ENCODE data around the gene TRAIP.

The TRAIP gene

DNA sequence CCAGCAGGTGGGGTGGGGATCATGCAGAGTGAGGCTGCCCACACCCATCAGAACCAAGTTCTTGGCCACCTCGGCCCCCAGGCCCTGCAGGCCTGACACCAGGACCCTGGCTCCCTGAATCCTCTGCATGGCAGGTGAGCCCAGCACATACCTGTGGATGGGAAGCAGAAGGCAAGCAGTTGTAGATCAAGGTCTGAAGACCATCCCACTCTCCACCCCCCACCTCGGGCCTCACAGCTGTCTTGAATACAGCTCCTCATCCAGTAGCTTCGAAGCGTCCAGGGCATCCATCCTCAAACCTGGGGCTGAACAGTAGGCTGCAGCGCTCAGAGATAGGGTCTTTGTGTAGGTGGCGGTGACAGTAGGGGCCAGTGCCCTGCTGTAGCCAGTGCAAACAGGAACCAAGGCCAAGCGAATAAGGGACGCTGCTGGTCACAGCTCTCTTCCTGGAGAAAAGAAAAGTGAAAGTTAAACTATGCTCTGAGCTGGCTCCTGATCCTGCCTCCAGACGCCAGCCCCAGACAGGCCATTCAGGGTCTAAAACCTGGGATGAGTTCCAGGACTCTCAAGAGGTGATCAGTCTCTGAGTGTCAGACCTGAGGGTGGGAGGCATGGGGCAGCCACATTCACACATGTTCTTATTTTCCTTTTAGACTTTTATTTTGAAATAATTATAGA is 42.7 kb downstream of the TRAIP start, which contains the start of gene UBA7:
TSS of gene UBA7 (minus strand) at position 457 of the 678 bp plus-strand sequence. CDS start at position 291, 166 bp downstream.
- peak in 1 of 2 experiments; percentile 7 for DNase-seq

DNA sequence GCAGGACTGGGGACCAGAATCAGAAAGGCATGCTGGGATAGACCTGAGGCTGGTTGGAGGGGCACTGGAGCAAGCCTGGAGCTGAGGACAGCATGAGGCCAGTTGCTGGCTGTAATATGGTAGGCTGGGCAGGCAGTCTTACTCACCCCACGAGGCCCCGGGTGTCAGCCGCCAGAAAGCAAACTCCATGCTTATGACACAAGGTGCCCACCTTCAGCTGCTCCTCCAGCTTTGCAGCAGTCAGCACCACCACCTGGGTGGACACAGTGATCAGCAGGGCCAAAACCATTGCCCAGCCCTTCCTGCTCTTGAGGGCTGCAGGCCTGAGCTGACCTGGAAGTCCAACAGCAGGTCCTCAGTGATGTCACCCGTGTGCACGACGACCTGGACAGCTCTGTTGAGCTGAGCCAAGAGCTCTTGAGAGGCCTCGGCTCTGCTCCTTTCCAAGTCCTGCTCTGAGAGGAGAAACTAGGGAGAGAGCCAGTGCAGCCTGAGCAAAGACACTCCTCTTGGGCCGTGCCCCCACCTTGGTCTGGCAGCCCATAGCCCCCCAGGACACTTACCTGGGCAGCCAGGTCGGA is 43.4 kb downstream of the TRAIP start:
- no peak for DNase-seq

DNA sequence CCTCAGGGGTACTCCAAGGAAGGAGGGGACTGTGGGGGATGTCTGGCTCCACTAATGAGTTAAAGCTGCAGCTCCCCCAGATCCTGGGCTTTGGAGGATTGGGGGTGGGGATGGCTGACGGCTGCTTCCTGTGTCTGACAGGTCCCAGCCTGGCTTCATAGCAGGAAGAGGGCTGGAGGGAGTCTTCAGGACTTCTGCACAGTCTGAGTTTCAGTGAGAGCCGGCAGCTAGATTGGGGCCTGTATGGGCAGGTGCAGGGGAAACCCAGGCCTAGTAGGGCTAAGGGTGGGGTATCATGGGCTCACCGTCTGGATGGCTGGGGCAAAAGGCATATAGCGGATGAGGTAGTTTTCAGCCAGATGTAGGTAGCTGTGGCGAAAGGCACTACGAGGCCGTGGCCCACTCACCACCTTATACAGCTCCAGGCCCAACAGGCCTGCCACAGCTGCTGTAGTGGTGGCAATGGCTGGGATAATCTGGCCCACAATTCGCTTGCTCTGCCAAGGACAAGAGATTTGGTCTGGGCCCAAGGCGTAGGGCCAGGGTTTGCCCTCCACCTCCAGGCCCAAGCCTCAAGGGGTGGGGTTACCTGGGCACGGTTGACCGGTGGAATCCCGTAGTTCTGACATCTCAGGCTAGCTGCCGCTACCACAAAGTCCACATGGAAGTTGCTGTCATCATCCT is 48.8 kb downstream of the TRAIP start:
- DNase-seq, result no peak

DNA sequence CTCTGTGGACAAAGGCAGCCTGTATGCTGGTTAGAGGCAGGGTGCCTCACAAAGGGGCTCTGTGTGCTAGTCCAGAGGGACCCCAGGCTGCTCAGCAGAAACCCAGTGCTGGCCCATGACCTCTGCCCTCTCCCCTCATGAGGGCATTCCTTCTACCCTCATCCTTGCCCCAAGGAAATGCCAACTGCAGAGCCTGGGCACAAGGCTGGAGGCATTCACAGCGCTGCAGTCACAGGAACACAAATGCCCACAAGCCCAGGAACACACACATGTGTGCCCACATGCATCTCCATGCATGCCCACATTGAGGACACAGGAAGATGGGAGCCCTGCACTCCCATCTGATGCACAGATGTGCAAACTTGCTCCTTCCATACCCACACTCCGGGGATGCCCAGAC is 49.5 kb downstream of the TRAIP start:
- no peak for DNase-seq

DNA sequence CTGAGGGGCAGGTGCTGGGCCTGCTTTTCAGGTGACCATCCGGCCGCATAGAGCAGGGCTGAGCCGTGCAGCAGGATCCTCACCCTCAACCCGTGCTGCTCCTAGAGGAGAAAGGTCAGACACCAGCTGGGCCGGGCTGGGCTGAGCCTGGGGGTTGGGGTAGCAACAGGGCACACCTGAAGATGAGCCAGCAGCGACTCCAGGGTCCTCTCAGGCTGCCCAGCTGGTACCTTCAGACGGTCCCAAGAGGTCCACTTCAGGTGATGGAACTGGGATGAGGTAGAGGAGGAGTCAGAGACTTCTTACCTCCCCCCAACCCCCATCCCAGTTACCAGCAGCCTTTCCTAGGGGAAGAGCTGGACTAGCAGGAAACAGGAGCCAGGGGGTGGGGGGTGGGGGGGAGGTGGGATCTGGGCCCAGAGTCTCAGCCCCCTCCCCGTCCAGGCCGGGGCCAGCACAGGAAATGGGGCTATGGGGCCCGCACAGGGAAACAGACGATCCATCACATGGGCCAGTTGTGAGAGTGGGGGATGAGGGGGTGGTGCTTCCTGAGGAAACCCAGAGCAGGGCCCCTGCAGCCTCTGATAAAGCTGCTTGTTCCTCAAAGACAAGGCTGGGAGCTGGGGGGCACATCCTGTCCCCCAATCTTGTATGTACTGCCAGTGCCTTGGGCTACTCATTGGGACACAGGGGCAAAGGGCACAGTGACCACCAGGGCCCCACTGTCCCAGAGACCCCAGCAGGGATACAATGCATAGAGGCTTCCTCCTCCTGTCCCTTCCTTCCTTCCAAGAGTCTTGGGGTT is 50.3 kb downstream of the TRAIP start:
- DNase-seq, result no peak

DNA sequence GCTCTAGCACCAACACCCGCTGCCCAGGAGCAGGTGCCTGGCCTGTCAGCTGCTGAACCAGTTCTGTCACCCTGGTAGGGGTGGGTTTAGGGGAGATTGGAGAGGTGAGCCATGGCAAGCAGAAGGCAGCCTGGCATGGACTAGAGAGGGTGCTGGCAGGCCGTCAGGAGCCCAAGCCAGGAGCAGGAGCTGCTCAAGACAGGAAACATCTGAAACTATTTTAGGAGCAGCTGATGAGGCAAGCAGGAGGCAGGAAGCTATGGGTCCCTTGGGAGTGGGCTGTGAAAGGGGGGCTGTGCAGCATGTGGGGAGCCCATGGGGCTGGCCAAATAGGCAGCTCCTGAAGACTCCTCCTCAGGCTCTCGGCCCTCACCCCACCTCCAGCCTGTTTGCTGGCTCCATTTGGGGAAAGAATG is 51.0 kb downstream of the TRAIP start:
- DNase-seq, result peak; percentile 7 to 52

DNA sequence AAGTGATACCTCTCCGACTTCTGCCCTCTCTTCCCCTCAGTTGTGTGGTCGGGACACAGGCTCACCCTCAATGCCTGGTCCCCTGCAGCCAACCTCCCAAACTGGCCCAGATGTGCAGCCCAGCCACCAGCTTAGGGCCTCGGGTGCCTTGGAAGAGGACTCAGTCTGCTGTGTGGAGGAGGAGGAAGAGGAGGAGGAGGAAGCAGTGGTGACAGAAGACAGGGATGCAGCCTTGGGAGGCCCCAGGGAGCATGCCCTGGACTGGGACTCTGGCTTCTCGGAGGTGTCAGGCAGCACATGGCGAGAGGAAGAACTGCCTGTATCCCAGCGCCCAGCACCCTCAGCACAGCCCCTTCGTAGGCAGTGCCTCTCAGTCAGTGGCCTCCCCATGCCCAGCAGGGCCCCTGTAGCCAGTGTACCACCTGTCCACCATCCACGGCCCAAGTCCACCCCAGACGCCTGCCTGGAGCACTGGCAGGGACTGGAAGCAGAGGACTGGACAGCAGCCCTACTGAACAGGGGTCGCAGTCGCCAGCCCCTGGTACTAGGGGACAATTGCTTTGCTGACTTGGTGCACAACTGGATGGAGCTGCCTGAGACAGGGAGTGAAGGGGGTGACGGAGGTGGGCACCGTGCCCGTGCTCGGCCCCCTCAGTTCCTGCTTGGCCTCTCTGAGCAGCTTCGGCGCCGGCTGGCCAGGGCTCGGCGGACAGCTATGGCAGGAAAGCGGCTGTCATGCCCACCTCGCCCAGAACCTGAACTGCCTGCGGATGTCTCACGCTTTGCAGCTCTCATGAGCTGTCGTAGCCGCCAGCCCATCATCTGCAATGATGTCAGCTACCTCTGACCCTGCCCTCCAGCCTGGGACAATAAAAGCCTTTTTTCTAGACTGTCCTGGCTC is 52.0 kb downstream of the TRAIP start:
- no peak for DNase-seq

DNA sequence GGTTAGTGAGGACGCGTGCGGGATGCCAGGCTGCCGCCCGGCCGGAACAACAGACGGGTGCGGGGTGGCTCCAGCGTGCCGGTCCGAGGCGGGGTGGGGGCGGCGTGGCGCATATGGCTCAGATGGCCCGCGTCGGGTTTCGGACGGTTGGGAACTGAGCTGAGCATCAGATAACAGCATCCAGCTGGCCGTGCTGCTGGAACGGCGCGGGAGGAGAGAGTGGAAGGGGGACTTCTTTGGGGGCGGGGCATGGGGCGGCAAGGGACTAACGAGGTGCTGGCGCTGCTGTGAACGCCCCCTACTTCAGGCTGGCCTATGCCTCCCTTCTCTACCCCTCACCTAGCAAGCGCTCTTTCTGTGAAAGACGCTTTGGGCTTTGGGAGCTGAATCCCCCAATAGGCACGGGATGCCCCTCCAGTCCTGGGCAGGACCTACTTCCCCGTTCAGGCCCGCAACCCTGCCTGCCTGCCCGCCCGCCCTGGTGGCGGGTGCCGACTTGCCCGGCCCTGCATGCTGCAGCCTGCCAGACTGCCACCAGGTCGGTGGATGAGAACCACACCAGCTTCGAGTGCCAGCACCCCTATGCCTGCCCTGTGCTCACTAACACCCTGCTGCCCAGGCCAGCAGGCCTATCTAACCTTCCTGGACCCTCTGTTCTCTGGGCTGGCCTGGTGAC is 52.8 kb downstream of the TRAIP start:
- no peak for DNase-seq

DNA sequence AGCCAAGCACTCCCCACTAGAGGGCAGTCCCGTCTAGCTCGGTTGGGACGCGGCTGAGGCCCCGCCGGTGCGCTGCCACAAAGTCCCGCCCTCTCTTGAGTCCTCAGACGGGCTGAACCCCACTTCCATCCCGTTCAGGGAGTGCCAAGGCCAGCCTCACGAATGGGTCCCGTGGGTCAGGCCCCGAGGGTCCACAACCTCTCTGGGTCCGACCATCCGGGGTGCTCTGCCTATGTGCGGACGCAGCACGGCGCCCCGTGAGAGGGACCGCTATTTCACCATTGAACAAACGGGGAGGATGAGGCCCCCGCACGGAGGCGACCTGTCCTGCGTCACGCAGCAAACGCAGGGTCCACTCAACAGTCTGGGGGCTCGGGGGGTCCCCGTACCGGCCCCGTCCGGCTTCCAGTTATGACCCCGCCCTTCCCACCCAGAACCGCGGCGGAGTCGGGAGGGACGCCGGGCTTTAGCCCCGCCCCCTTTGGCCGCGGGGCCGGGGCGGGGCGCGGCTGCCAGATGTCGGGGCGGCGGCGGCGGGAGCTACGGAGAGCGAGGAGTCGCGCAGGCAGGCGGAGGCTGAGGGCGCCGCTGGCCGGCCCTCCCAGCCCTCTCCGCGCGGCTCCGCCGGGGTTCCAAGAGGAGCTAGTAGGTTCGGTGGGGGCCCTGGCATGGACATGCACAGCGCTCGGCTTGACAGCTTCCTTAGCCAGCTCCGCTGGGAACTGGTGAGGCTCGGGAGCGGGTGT is 53.5 kb downstream of the TRAIP start, which contains the start of gene INKA1:
TSS of gene INKA1 (plus strand) at position 543 of the 746 bp plus-strand sequence. CDS start at position 675, 132 bp downstream.
- DNase-seq, result peak; percentile 59 to 75

DNA sequence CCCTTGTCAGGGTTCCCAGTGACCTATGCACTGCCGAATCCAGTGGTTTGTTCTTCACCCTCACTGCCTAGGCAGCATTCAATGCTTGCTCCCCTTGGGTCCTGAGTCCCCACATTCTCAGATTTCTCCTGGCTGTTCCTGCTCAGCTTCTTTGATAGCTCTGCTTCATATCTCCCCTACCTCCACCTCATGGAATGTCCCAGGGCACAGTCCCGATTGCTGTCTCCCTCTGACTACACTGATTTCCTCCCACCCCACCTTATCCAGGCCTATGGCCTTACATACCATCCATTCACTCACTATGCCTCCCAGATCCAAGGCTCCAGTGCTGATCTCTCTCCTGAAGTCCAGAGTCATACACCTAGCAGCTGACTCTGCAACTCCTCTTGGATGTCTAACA is 55.2 kb downstream of the TRAIP start:
- DNase-seq, result no peak

DNA sequence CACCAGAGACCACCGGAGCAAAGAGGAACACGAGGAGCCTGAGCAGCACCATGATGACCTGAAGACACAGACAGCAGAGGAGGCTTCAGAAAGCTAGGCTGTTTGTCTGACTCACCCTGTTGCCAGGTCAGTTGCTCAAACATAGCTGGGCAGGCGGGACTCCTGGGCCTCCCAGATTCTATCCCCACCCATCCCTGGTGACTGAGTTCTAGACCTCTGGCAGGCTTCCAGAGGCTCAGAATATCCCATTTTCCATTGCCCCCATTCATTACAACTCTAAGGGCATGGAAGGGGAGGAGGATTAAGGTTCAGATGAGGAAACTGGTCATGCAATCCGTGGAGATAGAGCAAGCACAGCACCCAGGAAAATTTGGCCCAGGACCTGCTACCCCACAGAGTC is 56.6 kb downstream of the TRAIP start, which contains the start of gene CDHR4:
TSS of gene CDHR4 (minus strand) at position 113 of the 400 bp plus-strand sequence. CDS start at position 52, 61 bp downstream.
- no peak for DNase-seq

DNA sequence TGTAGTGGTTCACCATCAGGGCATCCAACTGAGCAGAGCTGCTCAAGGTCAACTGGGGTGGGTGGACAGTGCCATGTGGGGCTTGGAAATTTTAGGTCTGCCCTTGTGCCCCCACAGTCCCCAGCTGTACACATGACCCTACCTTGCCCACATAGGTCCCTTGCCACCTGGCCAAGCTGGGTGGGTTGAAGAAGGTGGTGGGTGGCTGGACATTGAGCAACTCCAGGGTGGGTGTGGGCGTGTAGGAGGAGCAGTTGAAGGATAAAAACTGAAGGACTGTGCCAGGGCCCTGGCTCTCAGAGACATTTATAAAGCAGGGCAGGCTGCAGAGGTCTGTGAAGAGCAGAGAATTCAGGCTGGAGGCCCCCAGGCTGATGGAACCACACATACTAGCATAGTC is 57.3 kb downstream of the TRAIP start:
- no peak for DNase-seq

DNA sequence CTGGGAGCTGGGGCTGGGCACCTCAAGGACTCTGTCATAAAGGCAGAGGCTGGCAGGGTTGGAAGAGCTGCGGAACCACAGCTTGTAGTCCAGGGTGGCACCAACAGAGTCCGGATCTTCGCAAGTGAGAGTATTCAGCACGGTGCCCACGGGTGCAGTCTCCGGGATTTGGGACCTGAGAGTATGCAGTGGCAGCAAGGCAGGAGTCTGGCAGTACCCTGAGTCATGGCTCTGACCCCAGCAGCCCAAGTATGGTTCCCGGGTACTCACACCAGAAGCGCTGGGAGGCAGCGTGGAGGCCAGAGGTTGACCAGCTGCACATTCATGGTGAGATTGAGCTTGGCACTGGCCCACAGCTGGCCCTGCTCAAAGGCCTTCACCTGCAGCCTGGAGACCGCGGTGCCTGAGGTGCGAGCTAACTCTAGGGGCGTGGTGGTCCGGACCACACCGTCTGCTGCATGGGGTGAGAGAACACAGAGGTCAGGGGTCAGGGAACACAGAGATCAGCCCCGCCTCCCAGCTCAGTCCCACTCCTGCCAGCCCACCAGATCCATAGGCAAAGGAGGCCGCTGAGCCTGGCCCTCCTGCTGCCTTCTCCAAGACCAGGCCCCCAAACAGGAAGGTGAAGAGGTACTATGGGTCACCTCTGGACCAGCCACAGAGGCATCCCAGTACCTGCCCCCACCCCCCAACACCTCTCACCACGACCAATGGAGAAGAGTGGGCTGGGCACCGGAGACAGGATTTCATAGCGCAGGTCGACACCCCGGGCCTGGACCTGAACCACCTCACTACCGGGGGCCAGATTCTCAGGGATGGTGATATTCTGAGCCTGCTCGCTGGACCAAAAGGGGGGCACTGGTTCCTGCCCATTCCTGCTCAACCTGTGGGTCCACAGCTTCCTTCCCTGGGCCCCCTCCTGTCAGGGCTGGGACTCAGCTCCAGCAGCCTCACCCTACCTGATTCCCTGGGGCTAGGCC is 61.1 kb downstream of the TRAIP start:
- DNase-seq, result no peak

DNA sequence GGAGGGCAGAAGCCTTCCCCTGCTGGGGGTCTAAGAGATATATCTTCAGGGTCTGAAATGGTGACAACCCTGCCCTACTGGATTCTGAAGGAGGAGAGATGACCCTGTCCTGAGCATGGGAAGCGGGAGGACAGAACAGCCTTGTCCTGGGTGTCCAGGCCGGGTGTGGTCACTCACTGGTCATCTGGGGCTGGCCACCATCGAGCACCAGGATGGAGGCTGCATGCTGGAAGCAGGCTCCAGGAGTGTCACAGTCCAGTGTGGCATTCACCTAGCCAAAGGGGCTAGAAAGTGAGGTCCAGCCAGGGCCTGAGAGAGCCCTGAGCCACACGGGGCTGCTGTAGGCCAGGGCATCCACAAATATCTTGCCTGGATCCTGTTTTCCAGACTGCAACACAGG is 61.9 kb downstream of the TRAIP start:
- DNase-seq, result no peak

DNA sequence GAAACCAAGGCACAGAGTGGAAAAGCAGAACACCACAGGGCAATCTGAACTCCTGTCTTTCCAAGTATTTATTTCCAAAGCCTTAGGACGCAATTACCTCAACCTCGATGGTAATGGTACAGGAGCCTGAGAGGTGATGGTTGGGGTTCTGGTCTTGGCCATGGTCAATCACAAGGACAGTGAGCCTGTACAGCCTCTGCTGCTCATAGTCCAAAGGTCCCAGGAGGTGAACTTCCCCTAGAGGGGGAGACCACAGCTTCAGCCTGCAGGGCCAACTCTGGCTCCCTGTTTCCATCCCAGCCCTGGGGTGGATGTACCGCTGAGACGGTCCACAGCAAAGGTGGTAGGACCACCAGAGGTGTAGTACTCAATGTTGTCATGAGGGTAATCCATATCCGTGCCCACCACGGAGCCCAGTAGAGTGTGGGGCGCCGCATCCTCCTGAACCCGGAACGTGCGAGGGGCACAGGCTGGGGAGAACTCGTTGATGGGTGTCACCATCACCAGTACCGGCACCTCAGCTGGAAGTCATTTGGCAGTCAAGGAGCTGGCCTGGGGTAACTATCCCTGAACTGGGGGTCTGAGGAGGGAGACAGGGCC is 62.8 kb downstream of the TRAIP start:
- DNase-seq, result no peak

DNA sequence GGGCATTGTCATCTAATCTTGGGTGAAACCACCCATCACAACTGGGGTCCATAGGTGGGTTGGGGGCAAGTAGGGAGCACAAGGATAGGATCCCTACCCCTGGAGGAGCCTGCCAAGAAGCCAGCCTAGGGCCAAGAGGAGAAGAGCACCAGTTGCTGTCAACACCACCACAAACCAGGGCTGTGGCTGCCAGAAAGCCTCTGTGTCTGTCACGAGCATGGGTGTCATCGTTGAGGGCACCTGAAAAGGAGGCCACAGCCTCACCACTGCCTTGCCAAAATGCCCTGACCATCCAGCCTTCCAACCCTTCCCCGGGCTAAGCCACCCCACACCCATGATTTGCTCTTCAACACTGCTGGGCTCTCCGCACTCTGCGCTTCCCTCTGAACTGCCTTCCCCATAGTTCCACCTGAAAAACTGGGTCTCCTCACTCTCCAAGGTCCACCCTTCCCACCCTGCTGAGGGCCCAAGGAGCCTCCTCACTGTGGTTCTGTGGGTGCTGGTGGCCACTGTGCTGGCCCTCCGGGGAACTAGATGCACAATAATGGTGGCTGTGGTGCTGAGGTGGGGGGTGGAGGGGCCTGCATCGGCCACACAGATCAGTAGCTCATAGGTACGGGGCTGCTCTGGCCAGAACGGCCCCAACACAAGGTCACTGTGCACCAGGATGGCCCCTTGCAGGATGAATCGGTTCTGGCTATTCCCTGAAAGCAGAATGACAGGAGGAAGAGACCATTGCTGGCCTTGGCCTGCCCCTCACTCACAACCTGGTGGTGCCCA is 63.8 kb downstream of the TRAIP start:
- no peak for DNase-seq

DNA sequence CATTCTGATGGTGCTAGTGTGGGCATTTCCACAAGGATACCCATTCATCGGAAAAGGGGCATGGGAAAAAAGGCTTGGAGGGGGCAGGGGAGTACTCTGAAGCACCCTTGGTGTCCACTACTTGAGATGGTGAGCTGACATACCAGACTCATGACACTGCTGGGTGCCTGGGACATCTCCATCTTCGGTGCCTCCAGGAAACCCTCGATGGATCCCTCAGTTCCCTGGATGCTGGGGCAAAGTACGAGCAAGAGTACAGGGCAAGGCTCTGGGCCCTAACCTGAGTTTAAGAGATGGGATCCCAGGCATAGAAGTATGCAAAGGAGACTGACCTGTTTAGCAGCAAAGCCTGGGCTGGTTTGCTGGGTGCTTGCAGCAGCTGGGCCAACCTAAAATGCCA is 64.8 kb downstream of the TRAIP start:
- DNase-seq, result no peak

All from NCI-H446 (cell line).